AG09319 (cell line): ENCODE data around the gene FUS.
"Not testable (repeated sequence)": the region's sequence is repeated elsewhere in the genome, so short reads cannot be mapped to it uniquely, and the experiment has no call there.

Experiments used
- DNase-seq: peaks from one replicate; pipeline ENCODE4 v3.0.0-alpha.2; 2010; ENCODE audit warnings: low read depth; ENCODE audit errors: extremely low read depth
- CTCF ChIP-seq: IDR thresholded peaks from 2 replicates; pipeline ENCODE4 v1.5.1; 2011; ENCODE audit warnings: low read depth, mild to moderate bottlenecking, inconsistent platforms, low read length, moderate library complexity

FUS gene

GRCh38 chr16:31148281-31148728 is 31.6 kb upstream of the FUS start:
- DNase-seq = no peak
- TF ChIP-seq CTCF = no peak

- no peak for DNase-seq
- no peak for TF ChIP-seq CTCF
Observed at GRCh38 chr16:31148896-31149295, 31.0 kb upstream of the FUS start.

GRCh38 chr16:31149332-31149731 is 30.6 kb upstream of the FUS start:
- DNase-seq = no peak
- TF ChIP-seq CTCF = no peak

GRCh38 chr16:31149894-31150890 is 29.7 kb upstream of the FUS start, which contains the start of gene PRSS36:
Gene PRSS36 (minus strand): TSS chr16:31150066. CDS start chr16:31150035, 31 bp downstream.
- no peak for DNase-seq
- no peak for TF ChIP-seq CTCF

GRCh38 chr16:31150976-31151375 is 29.0 kb upstream of the FUS start:
- DNase-seq = not testable (repeated sequence)

- no peak for TF ChIP-seq CTCF
- no peak for DNase-seq
Observed at GRCh38 chr16:31157136-31157535, 22.8 kb upstream of the FUS start.

GRCh38 chr16:31167315-31167714 is 12.6 kb upstream of the FUS start:
- no peak for DNase-seq
- TF ChIP-seq CTCF = no peak
